DMS 273 treated with DMSO at 0.1 percent for 48 hours (cell line): ENCODE results near the gene OLFML2B.

Source experiments
- DNase-seq: peaks from one replicate; lab custom pipeline; 2025; lab: John Stamatoyannopoulos, UW

Gene OLFML2B

DNA sequence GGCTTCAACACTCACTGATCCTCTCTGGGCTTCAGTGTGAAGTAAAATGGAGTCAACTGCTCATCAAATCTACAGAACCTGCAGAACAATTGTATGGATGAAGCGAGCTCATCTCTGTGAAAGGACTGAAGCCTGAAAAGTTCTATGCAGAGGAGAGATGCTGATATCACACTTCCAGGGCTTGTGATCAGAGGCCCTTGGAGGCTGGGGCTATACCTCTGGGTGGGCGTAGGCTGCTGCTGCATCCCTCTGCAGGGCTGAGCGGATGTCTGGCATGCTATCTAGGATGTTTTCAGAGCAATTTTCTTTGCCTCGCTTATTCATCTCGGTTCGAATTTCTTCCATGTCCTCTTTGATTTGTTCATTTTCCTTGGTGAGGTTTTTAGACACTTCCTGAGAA is 17.6 kb downstream of the OLFML2B start:
- no peak for DNase-seq

DNA sequence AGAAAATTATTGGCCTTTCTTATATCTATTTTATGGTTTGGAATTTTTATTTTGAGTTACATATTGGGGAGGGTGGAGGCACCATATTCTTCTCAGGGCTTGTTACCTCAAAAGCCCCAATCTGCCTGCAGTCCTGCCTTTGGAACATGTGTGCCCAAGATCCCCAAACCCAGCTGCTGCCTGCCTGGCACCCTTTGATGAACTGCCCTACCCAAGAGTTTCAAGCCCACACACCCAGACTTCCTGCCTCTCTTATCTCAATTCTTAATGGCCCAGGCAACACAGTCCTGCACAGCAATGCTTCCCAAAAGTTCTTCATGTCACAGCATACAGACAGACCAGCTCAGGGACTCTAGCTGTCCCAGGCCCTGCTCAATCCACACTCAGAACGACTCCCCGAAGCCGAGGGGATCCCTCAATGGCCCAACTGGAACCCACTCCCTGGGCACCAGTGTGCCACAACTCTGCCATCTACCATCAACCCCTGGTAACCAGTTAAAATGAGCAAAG is 19.2 kb downstream of the OLFML2B start:
- DNase-seq, result no peak

DNA sequence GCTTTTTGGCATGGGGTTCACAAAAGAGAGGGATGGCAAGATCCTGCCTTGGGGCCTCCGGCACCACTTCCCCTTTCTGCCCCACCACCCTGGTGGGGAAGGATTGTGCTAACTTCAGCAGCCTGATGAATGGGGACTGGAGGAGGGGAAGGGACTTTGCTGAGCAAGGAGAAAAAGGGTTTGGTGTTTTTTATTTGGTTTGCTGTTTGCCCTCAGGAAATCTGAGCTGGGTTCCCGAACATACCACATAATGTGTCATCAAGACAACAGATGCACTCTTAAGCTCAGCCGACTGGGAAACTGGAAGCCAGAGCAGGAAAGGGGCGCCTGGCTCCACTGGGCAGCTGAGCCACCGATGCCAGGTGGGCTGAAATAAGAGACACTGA is 19.8 kb downstream of the OLFML2B start:
- DNase-seq, result no peak

DNA sequence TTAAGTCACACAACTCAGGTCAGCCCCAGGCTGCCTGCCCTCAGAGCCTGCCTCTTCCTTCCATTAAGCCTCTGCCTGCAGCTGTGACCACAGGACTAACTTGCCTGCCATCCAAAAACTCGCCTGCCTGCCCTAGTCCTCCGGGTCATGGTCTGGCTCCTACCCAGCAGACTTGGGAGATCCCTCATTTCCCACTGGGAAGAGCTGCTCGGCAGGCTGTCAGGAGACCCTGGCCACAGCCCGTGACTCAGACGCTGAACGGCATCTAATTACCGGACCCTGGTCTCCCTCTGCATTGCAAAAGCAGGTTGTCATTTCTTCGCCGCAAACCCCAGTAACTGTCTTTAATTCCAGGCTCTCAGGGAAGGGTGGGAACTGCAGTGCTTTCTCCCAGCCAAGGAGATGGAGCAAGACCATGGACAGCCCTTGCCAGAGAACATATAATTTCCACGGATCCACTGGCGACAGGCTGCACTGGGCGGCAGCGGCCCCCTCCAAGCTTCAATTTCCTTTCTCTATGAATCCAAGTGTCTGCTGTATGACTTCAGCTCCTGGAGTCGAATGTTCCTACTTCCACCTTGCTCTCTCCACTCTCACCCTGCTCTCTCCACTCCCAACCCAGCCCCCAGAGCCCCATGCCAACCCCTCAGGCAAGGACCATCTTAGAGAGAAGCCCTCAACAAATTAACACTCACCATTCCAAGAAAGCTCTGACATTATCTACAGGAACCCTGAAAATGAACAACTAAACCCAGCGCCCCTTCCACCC is 20.4 kb downstream of the OLFML2B start:
- DNase-seq, result no peak

DNA sequence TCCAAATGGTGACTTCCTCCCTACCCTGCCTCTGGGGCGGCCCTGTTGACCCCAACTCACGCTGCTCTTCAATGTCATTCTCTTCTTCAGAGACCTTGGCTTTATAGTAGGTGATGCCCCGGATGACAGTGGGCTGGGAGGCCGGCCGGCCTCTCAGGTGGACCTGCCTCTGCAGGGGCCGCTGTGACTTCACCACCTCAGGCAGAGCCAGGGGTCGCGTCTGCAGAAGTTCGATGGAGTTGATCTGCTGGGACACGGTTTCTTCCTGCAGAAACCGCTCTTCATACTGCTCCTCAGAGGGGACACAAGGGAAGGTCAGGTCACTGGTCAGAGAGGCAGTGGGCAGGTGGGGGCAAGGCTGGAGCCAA is 23.6 kb downstream of the OLFML2B start:
- no peak for DNase-seq

DNA sequence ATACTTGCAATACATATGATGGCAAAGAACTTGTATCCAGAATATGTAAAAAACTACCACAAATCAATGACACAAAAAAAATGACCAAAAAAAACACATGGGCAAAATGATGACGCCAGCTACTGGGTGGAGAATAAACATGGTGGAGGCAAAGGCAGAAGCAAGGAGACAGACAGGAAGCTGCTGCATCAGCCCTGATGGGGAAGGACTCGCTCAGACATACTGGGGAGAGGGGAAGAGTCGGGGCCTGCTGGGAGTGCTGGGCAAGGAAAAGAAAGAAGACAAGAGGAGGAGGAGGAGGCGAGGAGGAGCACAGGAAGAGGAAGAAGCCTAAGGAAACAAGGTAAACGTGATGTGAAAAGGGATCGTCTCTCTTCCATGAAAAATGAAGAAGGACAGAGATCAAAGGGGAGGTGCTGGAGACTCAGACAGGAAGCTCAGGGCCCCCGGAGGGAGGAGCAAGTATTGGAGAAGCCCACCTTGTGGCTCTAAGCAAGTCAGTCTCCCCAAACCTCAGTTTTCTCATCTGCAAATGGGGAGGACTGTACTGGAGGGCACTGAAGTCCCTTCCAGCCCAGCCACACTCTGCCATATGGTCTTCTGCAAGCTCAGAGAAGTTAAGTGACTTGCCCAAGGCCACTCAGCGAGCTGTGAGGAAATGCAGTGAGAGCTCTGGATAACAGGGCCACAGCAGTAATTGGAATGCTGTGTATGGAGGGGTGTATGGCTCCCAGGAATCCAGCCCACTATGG is 24.2 kb downstream of the OLFML2B start:
- no peak for DNase-seq

DNA sequence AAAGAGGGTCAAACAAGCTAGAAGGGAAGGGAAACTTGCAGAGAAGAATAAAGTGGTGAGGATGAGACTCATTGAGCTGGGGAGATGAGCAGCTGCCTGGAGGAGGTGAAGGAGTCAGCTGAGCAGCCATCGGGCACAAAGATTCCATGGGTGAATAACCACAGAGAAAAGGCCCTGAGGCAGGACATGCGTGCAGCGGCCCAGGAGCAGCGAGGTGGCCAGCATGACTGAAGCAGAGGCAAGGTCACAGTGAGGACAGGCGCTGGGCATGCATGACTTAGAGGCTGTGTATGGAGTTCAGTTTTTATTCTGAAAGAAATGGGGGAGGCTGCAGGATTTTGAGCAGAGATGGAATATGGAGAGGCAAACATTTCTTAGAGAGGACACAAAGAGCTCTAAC is 24.9 kb downstream of the OLFML2B start:
- no peak for DNase-seq

DNA sequence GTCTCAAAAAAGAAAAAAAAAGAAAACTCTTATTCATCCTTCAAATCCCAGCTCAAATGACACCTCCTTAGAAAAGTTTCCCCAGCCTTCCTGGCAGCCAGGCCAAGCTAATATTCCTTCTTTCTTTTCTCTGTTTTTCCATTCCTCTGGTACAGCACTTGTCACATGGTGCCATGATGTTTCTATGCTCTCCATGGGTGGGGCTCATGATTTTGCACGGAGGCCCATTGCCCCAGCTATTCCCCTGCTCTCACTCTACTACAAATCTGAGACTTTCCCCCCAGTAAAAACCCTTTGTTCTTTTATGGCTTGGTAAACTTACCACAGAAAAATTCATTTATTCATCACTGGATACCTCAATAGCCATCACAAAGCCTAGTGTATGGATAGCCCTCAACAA is 26.5 kb downstream of the OLFML2B start:
- no peak for DNase-seq

DNA sequence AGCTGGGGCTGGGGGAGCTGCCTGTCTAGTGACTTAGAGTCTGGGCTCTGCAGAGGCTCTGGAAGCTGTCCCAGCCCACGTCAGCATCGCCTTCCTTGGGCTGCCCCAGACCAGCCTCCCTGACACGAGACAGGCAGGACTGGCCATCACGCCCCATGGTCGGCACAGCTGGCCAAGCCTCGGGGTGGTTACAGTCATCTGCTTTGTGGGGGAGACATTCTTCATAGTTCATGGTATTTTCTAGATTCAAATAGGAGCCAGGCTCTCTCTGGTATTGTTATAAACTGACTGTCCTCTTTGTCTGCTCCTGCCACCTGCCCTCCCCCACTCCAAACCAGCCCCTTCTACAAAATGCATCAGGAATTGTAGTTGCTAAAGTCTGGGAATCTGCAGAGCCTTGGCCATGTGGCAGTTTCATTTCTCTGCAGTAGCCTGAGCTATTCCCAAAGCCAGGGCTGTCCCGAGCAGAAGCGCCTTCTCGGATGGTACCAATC is 29.4 kb downstream of the OLFML2B start:
- no peak for DNase-seq

DNA sequence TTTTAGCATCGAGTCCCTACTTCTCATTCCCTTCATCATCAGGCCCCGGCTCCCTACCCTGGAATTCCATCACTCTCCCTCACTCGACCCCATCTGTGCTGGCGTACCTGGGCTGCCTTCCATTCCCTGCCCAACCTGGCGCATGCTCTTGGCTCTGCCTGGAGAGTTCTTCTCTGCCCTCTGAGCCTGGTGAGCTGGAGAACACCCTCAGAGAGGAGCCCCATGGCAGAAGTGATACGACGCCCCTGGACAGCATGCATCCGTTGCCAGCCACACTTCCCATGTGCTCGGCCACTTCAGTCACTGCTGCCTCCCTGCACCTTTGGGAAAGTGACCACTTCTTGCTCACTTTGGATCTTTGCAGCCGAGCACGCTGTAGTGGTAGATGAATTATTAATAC is 30.1 kb downstream of the OLFML2B start:
- no peak for DNase-seq

DNA sequence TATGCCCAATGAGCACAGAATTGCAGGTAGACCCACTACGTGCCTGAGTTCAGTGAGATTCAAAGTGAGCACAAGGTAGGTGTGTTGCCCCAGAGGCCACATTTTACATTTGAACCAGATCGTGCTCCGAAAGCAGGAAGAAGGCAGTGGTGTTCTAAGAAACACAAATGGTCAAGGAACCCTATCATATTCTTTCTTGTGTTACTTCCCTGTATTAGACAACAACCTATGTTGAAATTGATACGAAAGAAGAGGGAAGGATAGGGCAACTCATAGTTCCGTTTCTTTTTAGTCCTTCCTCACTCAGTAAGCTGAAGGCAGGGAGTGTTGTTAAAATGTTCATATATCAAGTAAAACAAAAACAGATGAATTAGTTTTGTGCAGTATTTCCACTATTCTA is 33.9 kb downstream of the OLFML2B start:
- no peak for DNase-seq

DNA sequence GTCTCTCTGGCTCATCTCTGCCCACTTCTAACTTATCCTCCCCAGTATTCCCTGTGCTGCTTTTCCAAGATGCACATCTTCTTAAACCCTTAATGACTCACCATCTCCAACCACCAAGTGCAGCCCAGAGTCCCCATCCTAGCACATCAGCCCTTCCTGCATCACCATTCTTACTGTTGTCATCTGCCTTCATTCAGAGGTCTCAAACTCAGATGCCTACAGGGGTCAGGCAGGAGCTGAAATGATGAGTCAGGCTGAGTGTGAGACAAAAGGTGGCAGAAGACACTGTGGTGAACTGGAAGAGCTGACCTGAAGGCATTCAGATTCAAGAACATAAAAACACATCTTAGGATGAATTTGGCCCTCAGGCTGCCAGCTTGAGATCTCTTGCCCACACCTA is 34.6 kb downstream of the OLFML2B start:
- no peak for DNase-seq

DNA sequence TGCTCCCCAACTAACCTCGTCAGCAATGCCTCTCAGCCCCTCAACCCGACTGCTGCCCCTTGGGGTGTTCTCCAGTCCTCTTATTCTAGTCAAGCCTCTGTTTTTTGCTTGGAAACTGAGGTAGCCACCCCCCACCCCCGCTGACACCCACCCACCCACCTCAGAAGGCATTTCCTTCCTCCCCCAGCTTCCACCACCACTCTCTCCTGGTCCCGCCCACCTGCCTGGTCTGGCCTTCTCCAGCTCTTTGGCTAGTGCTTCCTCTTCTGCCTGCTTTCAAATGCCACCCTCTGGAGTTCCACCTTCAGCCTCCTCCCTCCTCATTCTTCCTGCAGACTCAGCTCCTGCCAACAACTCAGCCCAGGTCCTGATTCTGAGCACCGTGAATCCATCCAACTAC is 35.3 kb downstream of the OLFML2B start:
- no peak for DNase-seq

DNA sequence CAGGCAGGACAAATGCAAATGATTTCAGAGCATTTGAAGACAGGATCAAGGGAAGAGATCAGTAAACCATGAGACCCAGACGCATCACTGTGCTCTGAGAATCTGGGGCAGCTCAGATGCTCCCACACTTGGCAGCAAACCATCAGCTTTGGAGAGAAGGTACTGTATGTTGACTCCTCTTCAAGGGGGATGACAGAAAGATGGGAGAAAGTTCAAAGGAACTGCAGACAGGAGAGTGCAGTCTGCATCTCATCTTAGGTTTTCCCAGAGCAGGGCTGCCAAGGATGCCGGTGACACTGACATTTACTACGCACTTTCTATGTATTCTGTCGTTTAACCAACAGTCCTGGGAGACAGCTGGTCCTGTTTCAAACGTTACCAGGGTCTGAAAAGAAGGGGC is 35.8 kb downstream of the OLFML2B start:
- no peak for DNase-seq

DNA sequence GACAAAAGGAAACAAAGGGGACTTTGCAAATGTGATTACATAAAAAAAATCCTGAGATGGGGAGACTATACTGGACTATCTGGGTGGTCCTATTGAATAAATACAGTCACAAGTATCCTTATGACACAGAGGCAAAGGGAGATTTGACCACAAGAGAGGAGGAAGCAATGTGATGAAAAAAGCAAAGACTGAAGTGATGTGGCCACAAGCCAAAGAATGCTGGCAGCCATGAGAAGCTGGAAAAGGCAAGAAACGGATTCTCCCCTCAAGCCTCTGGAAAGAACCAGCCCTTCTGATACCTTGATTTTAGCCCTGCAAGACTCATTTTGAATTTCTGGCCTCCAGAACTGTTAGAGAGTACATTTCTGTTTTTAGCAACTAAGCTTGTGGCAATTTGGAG is 36.4 kb downstream of the OLFML2B start:
- DNase-seq, result no peak

DNA sequence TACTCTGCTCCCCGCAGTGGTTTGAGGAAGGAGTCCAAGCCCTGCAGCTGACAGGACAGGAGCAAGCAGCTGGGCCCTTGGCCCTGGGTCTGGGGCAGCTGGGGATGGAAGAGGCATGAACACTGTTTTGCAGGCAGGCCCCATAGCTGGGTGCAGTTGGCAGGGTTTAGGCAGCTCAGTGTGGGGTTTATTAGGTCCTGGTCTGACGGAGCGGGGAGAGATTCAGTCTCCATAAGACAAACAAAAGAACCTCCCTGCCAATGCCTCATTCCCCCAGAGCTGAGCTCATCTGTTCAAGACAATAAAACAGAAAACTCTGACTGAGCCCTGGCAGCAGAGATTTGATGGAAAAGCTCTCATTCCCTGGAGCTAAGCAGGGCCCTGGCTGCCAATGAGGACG is 37.3 kb downstream of the OLFML2B start:
- no peak for DNase-seq

DNA sequence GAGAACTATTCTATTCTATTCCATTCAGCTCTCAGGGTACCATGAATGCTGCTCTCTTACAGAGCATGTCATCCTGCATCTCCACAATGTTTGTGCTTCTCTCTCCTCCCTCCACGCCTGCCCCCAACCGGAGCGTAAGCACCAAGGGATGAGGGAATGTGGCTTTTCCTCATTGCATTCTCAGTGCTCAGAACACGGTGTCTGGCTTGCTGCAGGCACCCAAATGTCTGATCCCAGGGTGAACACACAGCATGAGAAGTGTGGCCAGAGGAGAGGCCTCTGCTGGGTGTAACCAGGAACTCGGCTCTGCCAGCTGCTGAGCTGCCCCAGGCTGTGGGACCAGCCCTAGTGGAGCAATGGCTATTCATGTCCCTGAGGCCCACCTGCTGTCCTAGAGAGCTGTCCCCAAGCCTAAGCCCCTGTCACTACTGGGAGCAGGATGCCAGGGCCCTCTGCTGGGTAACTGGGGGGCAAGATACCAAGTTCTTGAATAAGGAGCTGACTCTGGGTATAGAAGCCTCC is 38.3 kb downstream of the OLFML2B start:
- DNase-seq, result no peak

DNA sequence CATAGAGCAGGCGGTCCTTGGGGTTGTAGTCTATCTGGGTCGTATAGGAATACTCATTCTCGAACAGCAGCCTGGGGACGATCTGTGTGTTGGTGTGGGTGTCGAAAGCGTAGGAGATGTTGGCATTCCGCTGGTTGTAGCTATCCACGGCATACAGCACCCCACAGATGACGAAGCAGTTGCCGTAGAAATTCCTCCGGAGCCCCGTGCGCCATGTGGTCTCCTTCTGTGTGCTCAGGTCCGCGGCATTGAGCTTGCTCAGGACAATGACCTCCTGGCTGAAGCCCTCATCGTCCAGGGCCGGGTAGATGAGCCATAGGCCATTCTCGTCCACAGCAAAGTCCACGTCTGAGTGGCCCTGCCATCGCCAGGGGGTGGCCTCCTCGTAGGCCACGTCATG is 39.9 kb downstream of the OLFML2B start:
- no peak for DNase-seq

DNA sequence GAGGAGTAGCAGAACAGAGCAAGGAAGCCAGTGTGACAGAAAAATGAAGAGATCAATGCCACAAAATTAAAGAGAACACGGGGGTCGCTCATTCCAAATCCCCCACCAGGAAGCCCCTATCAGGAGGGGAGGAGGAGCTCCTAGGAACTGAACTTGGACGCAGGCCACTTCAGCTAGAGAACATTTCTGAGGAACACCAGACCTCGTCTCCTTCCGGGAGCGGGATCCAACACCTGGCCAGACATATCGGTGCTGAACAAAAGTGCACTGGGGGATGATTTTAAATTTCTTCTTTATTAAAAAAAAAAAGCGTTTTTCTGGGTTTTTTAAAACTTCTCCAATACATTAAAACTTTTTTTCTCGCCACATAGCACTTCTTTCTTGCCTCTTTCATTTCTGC is 40.8 kb downstream of the OLFML2B start:
- no peak for DNase-seq

DNA sequence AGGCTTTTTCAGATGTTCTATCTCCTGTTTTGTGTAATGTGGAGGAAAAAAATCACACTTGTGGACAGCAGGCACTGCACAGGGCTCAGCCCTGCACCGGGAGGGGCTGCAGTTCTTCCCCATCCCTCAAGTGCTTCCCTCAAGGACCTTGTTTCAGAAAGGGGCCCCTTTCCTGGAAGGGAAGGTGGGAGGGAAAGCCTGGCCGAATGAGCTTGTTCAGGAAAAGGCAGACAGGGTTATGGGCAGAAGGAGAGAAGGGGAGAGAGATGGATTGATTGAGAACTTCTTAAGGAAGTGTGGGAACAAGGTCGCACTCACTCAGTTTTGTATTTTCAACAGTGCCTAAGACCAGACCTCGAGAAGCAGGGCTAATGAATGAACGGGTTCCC is 41.2 kb downstream of the OLFML2B start:
- DNase-seq, result no peak

DNA sequence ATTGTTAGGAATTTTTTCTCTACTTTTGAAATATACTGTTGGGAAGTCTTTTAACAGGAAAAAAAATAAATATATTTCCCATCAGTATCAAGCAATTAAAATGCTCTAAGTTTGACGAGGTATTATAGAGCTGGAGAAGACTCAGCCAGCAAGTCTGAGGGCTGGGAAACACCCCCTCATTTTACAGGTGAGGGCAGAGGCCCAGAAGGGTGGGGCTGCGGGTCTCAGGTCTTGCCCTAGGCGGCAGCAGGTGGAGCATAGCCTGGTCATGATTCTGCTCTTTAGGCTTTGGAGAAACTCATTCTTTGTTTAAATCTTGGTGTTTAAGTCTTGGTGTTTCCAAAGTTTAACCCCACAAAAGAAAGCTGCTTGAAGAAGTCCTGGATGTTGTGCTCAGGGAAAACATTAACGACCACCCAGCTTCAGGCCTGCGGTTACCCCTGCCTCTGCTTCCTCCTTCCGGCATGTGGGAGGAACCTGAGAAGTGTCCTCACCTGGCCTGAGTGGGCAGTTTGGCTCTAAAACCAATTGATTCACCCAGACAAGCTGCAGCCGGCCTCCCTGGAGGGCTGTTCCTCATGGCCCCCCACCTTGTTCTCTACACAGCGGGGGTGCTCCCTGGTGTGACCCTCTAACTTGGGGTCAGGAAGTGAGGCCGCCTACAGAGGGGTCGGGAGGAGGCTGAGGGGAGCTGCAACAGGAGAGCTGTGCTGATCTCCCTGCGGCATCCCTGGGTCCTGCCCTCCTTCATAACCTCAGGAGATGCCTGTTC is 41.7 kb downstream of the OLFML2B start:
- no peak for DNase-seq

DNA sequence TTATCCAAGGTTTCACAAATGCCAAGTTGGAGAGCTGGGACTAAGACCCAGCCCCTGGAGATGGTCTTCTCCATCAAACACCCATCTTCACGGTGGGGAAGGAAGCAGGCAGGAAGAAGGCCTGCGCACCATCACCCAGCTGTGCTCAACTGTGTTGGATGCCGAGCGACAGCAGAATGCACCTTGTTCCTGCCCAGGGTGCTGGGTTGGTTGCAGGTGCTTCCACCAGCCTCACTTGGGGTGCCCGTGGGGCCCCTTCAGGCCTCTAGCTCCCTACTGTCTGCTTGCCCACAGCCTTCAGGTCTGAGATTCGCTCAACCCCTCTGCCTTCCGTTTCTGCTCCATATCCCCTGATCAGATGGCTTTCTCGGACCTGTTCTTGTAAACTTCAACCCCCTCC is 42.5 kb downstream of the OLFML2B start:
- DNase-seq, result no peak
